HepG2 (cell line): ENCODE results near the gene SCAPER. TPM values are rescaled to one million over a fixed set of nuclear protein-coding genes. Genes with fewer than 3 reads are reported as not detected.

ENCODE experiments used
- ATAC-seq: fragments of 200-7000 bp; cut with Tn5 transposase; 3 replicates; pipeline ENCODE4 v1.9.1; 2020; ENCODE audit warnings: mild to moderate bottlenecking, moderate library complexity
- BruUV-seq: library from RNA; stranded (reverse); fragments of 400-500 nt; replicated peaks from 2 replicates; lab custom pipeline; 2021; lab: Mats Ljungman, UMichigan
- CTCF ChIA-PET: fragments of 300-600 bp; formaldehyde crosslinking; extraction: SDS; loops from one replicate; lab custom pipeline; 2021; ENCODE audit warnings: low total read pairs, inconsistent platforms, low intra/inter-chr PET ratio; lab: Yijun Ruan, JAX
- POLR2A ChIA-PET: fragments of 350-600 bp; sonication (Branson Sonifier 250); formaldehyde crosslinking; loops from one replicate; lab custom pipeline; 2020; ENCODE audit warnings: antibody characterized with exemption, inconsistent platforms; lab: Yijun Ruan, JAX
- DNase-seq: peaks from one replicate; pipeline ENCODE4 v3.0.0-alpha.2; 2015; ENCODE audit warnings: low spot score
- FAIRE-seq: peaks from 3 replicates; lab custom pipeline; 2011; peaks lifted over from hg19 to GRCh38; lab: Jason Lieb, UNC
- H2AFZ ChIP-seq: one replicate; pipeline ENCODE4 v1.6.1; 2011; ENCODE audit warnings: low read length, inconsistent platforms
- H3K27ac ChIP-seq: fragments of 300-600 bp; 3 replicates; pipeline ENCODE4 v1.8.0; 2011; ENCODE audit warnings: mixed run types, mild to moderate bottlenecking, mixed read lengths, low read length, inconsistent platforms; ENCODE audit not compliant: insufficient read depth; ENCODE audit errors: extremely low read length
- H3K27me3 ChIP-seq, 2 experiments: fragments of 200-600 bp in 1 of 2; 2 replicates in 1 of 2; 3 replicates in 1 of 2; pipeline versions ENCODE4 v1.6.0 to v1.8.0; 2011; ENCODE audit warnings: low read length in 2 of 2, mild to moderate bottlenecking in 2 of 2, moderate library complexity in 2 of 2, inconsistent platforms in 1 of 2; ENCODE audit not compliant: insufficient read depth in 2 of 2, control insufficient read depth in 1 of 2
- H3K36me3 ChIP-seq, 2 experiments: fragments of 200-600 bp in 1 of 2; replicated peaks in 1 of 2; 2 replicates in 1 of 2; 3 replicates in 1 of 2; pipeline versions ENCODE4 v1.5.1 to v1.8.0; 2011; ENCODE audit warnings: low read length in 2 of 2, inconsistent platforms in 1 of 2; ENCODE audit not compliant: insufficient read depth in 2 of 2, control insufficient read depth in 1 of 2
- H3K4me1 ChIP-seq: 2 replicates; pipeline ENCODE4 v1.5.1; 2012; ENCODE audit warnings: low read length, inconsistent platforms; ENCODE audit not compliant: insufficient read depth
- H3K4me2 ChIP-seq: 2 replicates; pipeline ENCODE4 v1.6.0; 2011; ENCODE audit warnings: low read depth, low read length, inconsistent platforms
- H3K4me3 ChIP-seq, 3 experiments: fragments of 200-600 bp in 1 of 3; sonication (generic), shearing (Covaris generic) in 1 of 3; replicated peaks in 1 of 3; 2 replicates each; pipeline ENCODE4 v1.5.1; 2011 to 2016; ENCODE audit warnings: low read length in 3 of 3, inconsistent platforms in 2 of 3, low read depth in 2 of 3, mild to moderate bottlenecking in 2 of 3, control low read depth in 1 of 3, mixed read lengths in 1 of 3; ENCODE audit not compliant: insufficient read depth in 1 of 3
- H3K79me2 ChIP-seq: one replicate; pipeline ENCODE4 v1.6.1; 2011; ENCODE audit warnings: low read length, inconsistent platforms; ENCODE audit not compliant: insufficient read depth
- H3K9ac ChIP-seq: 2 replicates; pipeline ENCODE4 v1.6.0; 2011; ENCODE audit warnings: mild to moderate bottlenecking, low read depth, low read length, inconsistent platforms; ENCODE audit not compliant: insufficient read depth
- H3K9me3 ChIP-seq: 2 replicates; pipeline ENCODE4 v1.5.1; 2012; ENCODE audit warnings: mild to moderate bottlenecking, low read length
- H4K20me1 ChIP-seq: 2 replicates; pipeline ENCODE4 v1.6.0; 2011; ENCODE audit warnings: inconsistent platforms, mild to moderate bottlenecking, low read length, moderate library complexity; ENCODE audit not compliant: insufficient read depth
- BHLHE40 ChIP-seq: IDR thresholded peaks from 2 replicates; pipeline ENCODE4 v1.6.1; 2011; ENCODE audit warnings: low read length, improper control_type of control experiment
- MTF1 ChIP-seq: sonication (generic); formaldehyde crosslinking; IDR thresholded peaks from 2 replicates; pipeline ENCODE4 v1.5.0; 2020; ENCODE audit warnings: missing genetic modification reagents
- ZNF230 ChIP-seq: sonication (generic); formaldehyde crosslinking; IDR thresholded peaks from 2 replicates; pipeline ENCODE4 v1.4.0; 2020; ENCODE audit warnings: mild to moderate bottlenecking, missing genetic modification reagents
- ZNF253 ChIP-seq: sonication (generic); formaldehyde crosslinking; IDR thresholded peaks from 2 replicates; pipeline ENCODE4 v1.8.0; 2022; ENCODE audit warnings: mild to moderate bottlenecking, missing genetic modification reagents, borderline replicate concordance
- ZNF274 ChIP-seq: sonication (generic); formaldehyde crosslinking; IDR thresholded peaks from 2 replicates; pipeline ENCODE4 v1.5.1; 2020; ENCODE audit warnings: mild to moderate bottlenecking, missing genetic modification reagents
- ZNF550 ChIP-seq: sonication (generic); formaldehyde crosslinking; IDR thresholded peaks from 2 replicates; pipeline ENCODE4 v1.4.0; 2020; ENCODE audit warnings: mild to moderate bottlenecking, missing genetic modification reagents, borderline replicate concordance
- whole genome bisulfite sequencing: methylation state at CpG from one replicate; pipeline ENCODE4 v1.1.6; 2017; ENCODE audit warnings: low lambda C conversion rate; 5-methylcytosine and 5-hydroxymethylcytosine counted together
- in situ Hi-C: cut with HindIII; loops from 2 replicates; pipeline ENCODE4 v1.10.0; 2017; ENCODE audit warnings: low pct_unique_long_range_greater_than_20kb; ENCODE audit not compliant: extremely low pct_ligation_motif_present
- intact Hi-C: fragments of 100-400 bp; cut with micrococcal nuclease; formaldehyde crosslinking; loops from one replicate; pipeline ENCODE4 v1.10.0; 2022; ENCODE audit not compliant: unreplicated experiment
- polyA plus RNA-seq, 8 experiments: library from polyadenylated mRNA; depleted of rRNA in 3 of 8; stranded (reverse) in 7 of 8; unstranded in 1 of 8; fragments of >200 nt; fragmentation: Illumina TruSeq in 4 of 8; extraction: Trizol in 4 of 8; gene quantifications; 2 replicates each; pipeline versions ENCODE4 v1.2.1 to v1.2.3, GENCODE V29; 2011 to 2016; ENCODE audit warnings: low read depth in 4 of 8, missing spikeins in 1 of 8, mixed read lengths in 1 of 8; ENCODE audit not compliant: insufficient read depth in 1 of 8
- total RNA-seq, 5 experiments: library from RNA; depleted of rRNA; stranded (reverse); fragments of >200 nt; fragmentation: Illumina TruSeq; extraction: Trizol; gene quantifications; 2 replicates each; pipeline ENCODE4 v1.2.3, GENCODE V29; 2016; ENCODE audit warnings: low read depth in 1 of 5
- TF ChIP-seq, protein P1 (sequence below): sonication (generic); formaldehyde crosslinking; IDR thresholded peaks from 2 replicates; pipeline ENCODE4 v1.4.0; 2020; ENCODE audit warnings: missing genetic modification reagents
- TF ChIP-seq, protein P2 (sequence below): IDR thresholded peaks from 2 replicates; pipeline ENCODE4 v1.6.1; 2012; ENCODE audit warnings: low read length, improper control_type of control experiment
- TF ChIP-seq, protein P3 (sequence below): IDR thresholded peaks from 2 replicates; pipeline ENCODE4 v1.6.1; 2018; ENCODE audit warnings: missing genetic modification reagents
- TF ChIP-seq, protein P4 (sequence below): sonication (generic); formaldehyde crosslinking; IDR thresholded peaks from 2 replicates; pipeline ENCODE4 v1.4.0; 2020; ENCODE audit warnings: missing genetic modification reagents, borderline replicate concordance

The SCAPER gene
- total and polyA plus RNA-seq, 2 of the 13 experiments (the other 11 are each of a cell fraction or from before 2014, with no cell fraction given): 4.3 to 10.5 TPM

DNA sequence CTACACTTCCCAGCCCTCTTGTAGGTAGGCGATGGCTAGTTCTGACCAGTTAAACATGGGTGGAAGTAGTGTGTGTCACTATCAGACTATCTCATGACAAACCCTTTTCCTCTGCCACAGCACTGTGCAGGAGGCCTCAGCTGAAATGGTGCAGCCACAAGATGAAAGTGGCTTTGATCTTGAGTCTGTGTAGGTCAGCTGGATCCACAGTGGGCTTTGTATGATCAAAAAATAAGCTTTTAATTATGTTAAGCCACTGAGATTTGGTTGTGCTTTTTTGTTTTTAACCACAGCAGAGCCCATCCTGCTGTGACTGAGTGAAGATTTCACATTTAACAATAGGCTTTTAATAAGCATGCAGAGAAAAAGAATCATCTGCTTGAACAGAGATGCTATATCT is 46.1 kb upstream of the SCAPER start:
- H2AFZ ChIP-seq: no peak overlapping the region
- CTCF ChIA-PET: no interaction called here
- 94% methylated on average over 1 of the region's 1 CpG for WGBS
- H3K36me3 ChIP-seq: peaks cover 2 to 28% of the 10 kb centered on the region in 2 experiments; a peak in 3 of 5 replicates
- POLR2A ChIA-PET: no interaction called here
- H3K27ac ChIP-seq: no peak overlapping the region
- intact Hi-C loops: no loop called here
- no peak for ATAC-seq
- no peak overlapping the region for H3K4me3 ChIP-seq
- H3K9me3 ChIP-seq: no peaks in the 10 kb centered on the region
- no peak for TF ChIP-seq ZNF253 (CRISPR knock-in tag)
- no peak for TF ChIP-seq BHLHE40
- TF ChIP-seq, protein P1, sequence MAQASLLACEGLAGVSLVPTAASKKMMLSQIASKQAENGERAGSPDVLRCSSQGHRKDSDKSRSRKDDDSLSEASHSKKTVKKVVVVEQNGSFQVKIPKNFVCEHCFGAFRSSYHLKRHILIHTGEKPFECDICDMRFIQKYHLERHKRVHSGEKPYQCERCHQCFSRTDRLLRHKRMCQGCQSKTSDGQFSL (CRISPR knock-in tag): no peak
- TF ChIP-seq MTF1: no peak
- no peak for TF ChIP-seq ZNF550 (CRISPR knock-in tag)
- TF ChIP-seq ZNF274 (CRISPR knock-in tag): no peak
- TF ChIP-seq, protein P2, sequence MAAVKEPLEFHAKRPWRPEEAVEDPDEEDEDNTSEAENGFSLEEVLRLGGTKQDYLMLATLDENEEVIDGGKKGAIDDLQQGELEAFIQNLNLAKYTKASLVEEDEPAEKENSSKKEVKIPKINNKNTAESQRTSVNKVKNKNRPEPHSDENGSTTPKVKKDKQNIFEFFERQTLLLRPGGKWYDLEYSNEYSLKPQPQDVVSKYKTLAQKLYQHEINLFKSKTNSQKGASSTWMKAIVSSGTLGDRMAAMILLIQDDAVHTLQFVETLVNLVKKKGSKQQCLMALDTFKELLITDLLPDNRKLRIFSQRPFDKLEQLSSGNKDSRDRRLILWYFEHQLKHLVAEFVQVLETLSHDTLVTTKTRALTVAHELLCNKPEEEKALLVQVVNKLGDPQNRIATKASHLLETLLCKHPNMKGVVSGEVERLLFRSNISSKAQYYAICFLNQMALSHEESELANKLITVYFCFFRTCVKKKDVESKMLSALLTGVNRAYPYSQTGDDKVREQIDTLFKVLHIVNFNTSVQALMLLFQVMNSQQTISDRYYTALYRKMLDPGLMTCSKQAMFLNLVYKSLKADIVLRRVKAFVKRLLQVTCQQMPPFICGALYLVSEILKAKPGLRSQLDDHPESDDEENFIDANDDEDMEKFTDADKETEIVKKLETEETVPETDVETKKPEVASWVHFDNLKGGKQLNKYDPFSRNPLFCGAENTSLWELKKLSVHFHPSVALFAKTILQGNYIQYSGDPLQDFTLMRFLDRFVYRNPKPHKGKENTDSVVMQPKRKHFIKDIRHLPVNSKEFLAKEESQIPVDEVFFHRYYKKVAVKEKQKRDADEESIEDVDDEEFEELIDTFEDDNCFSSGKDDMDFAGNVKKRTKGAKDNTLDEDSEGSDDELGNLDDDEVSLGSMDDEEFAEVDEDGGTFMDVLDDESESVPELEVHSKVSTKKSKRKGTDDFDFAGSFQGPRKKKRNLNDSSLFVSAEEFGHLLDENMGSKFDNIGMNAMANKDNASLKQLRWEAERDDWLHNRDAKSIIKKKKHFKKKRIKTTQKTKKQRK: no peak
- TF ChIP-seq, protein P3, sequence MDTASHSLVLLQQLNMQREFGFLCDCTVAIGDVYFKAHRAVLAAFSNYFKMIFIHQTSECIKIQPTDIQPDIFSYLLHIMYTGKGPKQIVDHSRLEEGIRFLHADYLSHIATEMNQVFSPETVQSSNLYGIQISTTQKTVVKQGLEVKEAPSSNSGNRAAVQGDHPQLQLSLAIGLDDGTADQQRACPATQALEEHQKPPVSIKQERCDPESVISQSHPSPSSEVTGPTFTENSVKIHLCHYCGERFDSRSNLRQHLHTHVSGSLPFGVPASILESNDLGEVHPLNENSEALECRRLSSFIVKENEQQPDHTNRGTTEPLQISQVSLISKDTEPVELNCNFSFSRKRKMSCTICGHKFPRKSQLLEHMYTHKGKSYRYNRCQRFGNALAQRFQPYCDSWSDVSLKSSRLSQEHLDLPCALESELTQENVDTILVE (CRISPR knock-in tag): no peak
- no peak for TF ChIP-seq ZNF230 (CRISPR knock-in tag)
- TF ChIP-seq, protein P4, sequence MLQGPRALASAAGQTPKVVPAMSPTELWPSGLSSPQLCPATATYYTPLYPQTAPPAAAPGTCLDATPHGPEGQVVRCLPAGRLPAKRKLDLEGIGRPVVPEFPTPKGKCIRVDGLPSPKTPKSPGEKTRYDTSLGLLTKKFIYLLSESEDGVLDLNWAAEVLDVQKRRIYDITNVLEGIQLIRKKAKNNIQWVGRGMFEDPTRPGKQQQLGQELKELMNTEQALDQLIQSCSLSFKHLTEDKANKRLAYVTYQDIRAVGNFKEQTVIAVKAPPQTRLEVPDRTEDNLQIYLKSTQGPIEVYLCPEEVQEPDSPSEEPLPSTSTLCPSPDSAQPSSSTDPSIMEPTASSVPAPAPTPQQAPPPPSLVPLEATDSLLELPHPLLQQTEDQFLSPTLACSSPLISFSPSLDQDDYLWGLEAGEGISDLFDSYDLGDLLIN (CRISPR knock-in tag): no peak
- in situ Hi-C loops: no loop called here
- no peaks in the 10 kb centered on the region for H3K4me1 ChIP-seq
- H4K20me1 ChIP-seq: no peaks in the 10 kb centered on the region
- no TSS peak for BruUV-seq
- no peak for DNase-seq
- no peaks in the 10 kb centered on the region for H3K79me2 ChIP-seq
- no peak overlapping the region for H3K9ac ChIP-seq
- no peak overlapping the region for H3K4me2 ChIP-seq
- no peaks in the 10 kb centered on the region for H3K27me3 ChIP-seq
- no peak for FAIRE-seq
